Measurements from ENCODE around the gene PRTN3.

DNA sequence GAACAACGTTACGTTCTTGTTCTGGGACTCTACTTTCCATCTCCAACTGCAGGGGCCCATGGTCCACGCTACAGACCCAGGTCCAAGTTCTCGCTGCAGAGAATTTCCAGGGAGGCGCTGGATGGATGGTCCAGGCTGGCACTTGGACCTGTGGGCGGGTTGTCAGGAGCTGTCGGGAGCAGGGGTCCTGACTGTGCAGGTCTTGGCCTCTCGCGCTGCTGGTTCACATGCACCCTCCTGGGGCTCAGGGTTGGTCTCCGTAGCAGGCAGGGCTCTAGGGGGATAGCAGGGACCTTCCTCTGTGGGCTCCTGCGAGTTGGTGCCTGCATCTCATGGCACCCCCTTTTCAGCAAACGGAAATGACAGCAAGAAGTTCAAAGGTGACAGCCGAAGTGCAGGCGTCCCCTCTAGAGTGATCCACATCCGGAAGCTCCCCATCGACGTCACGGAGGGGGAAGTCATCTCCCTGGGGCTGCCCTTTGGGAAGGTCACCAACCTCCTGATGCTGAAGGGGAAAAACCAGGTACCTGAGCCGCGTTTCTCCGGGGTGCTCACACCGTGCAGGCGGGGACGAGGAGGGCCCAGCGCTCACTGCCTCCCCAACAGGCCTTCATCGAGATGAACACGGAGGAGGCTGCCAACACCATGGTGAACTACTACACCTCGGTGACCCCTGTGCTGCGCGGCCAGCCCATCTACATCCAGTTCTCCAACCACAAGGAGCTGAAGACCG, 36.9 kb upstream of the PRTN3 start:
- TF ChIP-seq, protein P1, sequence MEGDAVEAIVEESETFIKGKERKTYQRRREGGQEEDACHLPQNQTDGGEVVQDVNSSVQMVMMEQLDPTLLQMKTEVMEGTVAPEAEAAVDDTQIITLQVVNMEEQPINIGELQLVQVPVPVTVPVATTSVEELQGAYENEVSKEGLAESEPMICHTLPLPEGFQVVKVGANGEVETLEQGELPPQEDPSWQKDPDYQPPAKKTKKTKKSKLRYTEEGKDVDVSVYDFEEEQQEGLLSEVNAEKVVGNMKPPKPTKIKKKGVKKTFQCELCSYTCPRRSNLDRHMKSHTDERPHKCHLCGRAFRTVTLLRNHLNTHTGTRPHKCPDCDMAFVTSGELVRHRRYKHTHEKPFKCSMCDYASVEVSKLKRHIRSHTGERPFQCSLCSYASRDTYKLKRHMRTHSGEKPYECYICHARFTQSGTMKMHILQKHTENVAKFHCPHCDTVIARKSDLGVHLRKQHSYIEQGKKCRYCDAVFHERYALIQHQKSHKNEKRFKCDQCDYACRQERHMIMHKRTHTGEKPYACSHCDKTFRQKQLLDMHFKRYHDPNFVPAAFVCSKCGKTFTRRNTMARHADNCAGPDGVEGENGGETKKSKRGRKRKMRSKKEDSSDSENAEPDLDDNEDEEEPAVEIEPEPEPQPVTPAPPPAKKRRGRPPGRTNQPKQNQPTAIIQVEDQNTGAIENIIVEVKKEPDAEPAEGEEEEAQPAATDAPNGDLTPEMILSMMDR (IDR thresholded peaks at IDR 0.05) = no peak
- no peak for TF ChIP-seq POLR2A (IDR thresholded peaks at IDR 0.05)
